Mucosa of descending colon (tissue), 3 donors: ENCODE measurements around the gene MTLN. TPM values are rescaled to one million over a fixed set of nuclear protein-coding genes. Genes with fewer than 3 reads are reported as not detected.
A peak's percentile ranks its signal among the peaks of the same experiment; 100 is the strongest.
"Not testable (repeated sequence)": the region's sequence is repeated elsewhere in the genome, so short reads cannot be mapped to it uniquely, and the experiment has no call there.

Experiments used
- ATAC-seq: fragments of 200-7000 bp; cut with Tn5 transposase; one replicate; pipeline ENCODE4 v1.9.1; 2020; ENCODE audit warnings: mild to moderate bottlenecking, moderate library complexity
- DNase-seq, 3 donors: peaks; one replicate each; pipeline ENCODE4 v3.0.0-alpha.2; 2020
- H3K36me3 ChIP-seq: fragments of 200-600 bp; one replicate; pipeline ENCODE4 v1.8.0; 2021; ENCODE audit warnings: low read depth, mild to moderate bottlenecking
- H3K4me1 ChIP-seq: fragments of 200-600 bp; one replicate; pipeline ENCODE4 v1.8.0; 2021; ENCODE audit warnings: low read depth, mild to moderate bottlenecking
- H3K4me3 ChIP-seq: fragments of 200-600 bp; one replicate; pipeline ENCODE4 v1.8.0; 2021; ENCODE audit warnings: mild to moderate bottlenecking
- H3K9me3 ChIP-seq: fragments of 200-600 bp; one replicate; pipeline ENCODE4 v1.8.0; 2021; ENCODE audit warnings: mild to moderate bottlenecking
- CTCF ChIP-seq: fragments of 200-600 bp; IDR thresholded peaks from one replicate; pipeline ENCODE4 v1.8.0; 2022; ENCODE audit warnings: antibody characterized with exemption, mild to moderate bottlenecking
- intact Hi-C, 2 donors: fragments of 100-400 bp; cut with DNase I in 1 of 2; cut with micrococcal nuclease in 1 of 2; formaldehyde crosslinking; loops; one replicate each; pipeline versions ENCODE4 v1.11.0 to v1.11.1; 2022; cut with DNase I, micrococcal nuclease
- long read RNA-seq, 2 donors: library from polyadenylated mRNA; unstranded; transcript quantifications; one replicate each; pipeline ENCODE4 v2.0.0, GENCODE V29; 2019 to 2021
- total RNA-seq, 3 donors: library from RNA; stranded (reverse); fragmentation: NEBNext Ultra II Directional in 2 of 3; extraction: Animal tissue kit (Norgen Biotek cat#: 25700) in 2 of 3; gene quantifications; one replicate each; pipeline versions ENCODE4 v1.2.1 to v1.2.4, GENCODE V29; 2021 to 2023
- donor health status: DM: no; HTN: no; CAD: no; lungs with moderate emphysema.
- donor health status: DM: no; HTN: no; CAD: no.
- donor health status: DM: no; HTN: yes; CAD: no.

The MTLN gene
- 10 to 100 TPM; 43.0 to 72.0 (median 49.8) TPM for total RNA-seq
- long read RNA-seq, donor 1, transcript MTLN-203 (2 exons, 441 nt), result major isoform, 29 of 29 reads
- long read RNA-seq, donor 1, partial matches to known transcripts, result 0 of 29 reads
- long read RNA-seq, donor 1, other reads (novel, unspliced or antisense), result 0 of 29 reads
- long read RNA-seq, donor 2, transcript MTLN-203 (2 exons, 441 nt), result major isoform, 36 of 37 reads
- long read RNA-seq, donor 2, partial matches to known transcripts, result 0 of 37 reads
- long read RNA-seq, donor 2, other reads (novel, unspliced or antisense), result 1 of 37 reads

- DNase-seq, result peak; percentile 73 to 87 (median 86)
- no peaks in the 10 kb centered on the region for H3K9me3 ChIP-seq
- peak within 1 kb of the TSS; percentile 52 for H3K4me3 ChIP-seq
- TF ChIP-seq CTCF, result no peak
- peaks cover 12% of the 10 kb centered on the region for H3K4me1 ChIP-seq
- no peaks in the 10 kb centered on the region for H3K36me3 ChIP-seq
- intact Hi-C loops, result no loop called here
- peak; percentile 98 for ATAC-seq
These were observed at the start of gene MTLN for GRCh38 chr2:110211938-110212858. MTLN (minus strand) TSS chr2:110212547; CDS start chr2:110212525, 22 bp downstream.

- DNase-seq, H3K4me1 ChIP-seq, H3K9me3 ChIP-seq, intact Hi-C loops, H3K36me3 ChIP-seq, ATAC-seq, H3K4me3 ChIP-seq: not testable (repeated sequence)
These were observed 49.6 kb upstream of the MTLN start for GRCh38 chr2:110261910-110262309.

- H3K9me3 ChIP-seq, intact Hi-C loops, H3K4me1 ChIP-seq, DNase-seq, ATAC-seq, H3K36me3 ChIP-seq, H3K4me3 ChIP-seq: not testable (repeated sequence)
These were observed 35.9 kb upstream of the MTLN start for GRCh38 chr2:110248081-110248795.

GRCh38 chr2:110245488-110246435 is 33.4 kb upstream of the MTLN start:
- H3K4me3 ChIP-seq, H3K9me3 ChIP-seq, intact Hi-C loops, H3K4me1 ChIP-seq, DNase-seq, H3K36me3 ChIP-seq: not testable (repeated sequence)
- ATAC-seq, result peak; percentile 71

GRCh38 chr2:110243283-110243682 is 30.9 kb upstream of the MTLN start:
- H3K4me1 ChIP-seq, ATAC-seq, H3K36me3 ChIP-seq, DNase-seq, H3K4me3 ChIP-seq, intact Hi-C loops, H3K9me3 ChIP-seq: not testable (repeated sequence)

GRCh38 chr2:110234514-110234913 is 22.2 kb upstream of the MTLN start:
- H3K9me3 ChIP-seq, H3K4me1 ChIP-seq, H3K4me3 ChIP-seq, DNase-seq, intact Hi-C loops, ATAC-seq, H3K36me3 ChIP-seq: not testable (repeated sequence)

- intact Hi-C loops, H3K9me3 ChIP-seq, ATAC-seq, H3K4me1 ChIP-seq, H3K36me3 ChIP-seq, H3K4me3 ChIP-seq, DNase-seq: not testable (repeated sequence)
These were observed 17.5 kb upstream of the MTLN start for GRCh38 chr2:110229886-110230285.

GRCh38 chr2:110222626-110223025 is 10.3 kb upstream of the MTLN start:
- DNase-seq, H3K9me3 ChIP-seq, H3K36me3 ChIP-seq, intact Hi-C loops, ATAC-seq, H3K4me1 ChIP-seq, H3K4me3 ChIP-seq: not testable (repeated sequence)
